Stimulated activated CD8-positive, alpha-beta memory T cell treated with anti-CD3 and anti-CD28 coated beads, Interleukin-4, amount 100 ng/mL, for 48 hours (primary cell): ENCODE measurements around the gene RTN3.
"Not testable (repeated sequence)": the region's sequence is repeated elsewhere in the genome, so short reads cannot be mapped to it uniquely, and the experiment has no call there.

Source experiments
- DNase-seq: peaks from one replicate; pipeline ENCODE4 v3.0.0-alpha.2; 2020

RTN3 gene

DNA sequence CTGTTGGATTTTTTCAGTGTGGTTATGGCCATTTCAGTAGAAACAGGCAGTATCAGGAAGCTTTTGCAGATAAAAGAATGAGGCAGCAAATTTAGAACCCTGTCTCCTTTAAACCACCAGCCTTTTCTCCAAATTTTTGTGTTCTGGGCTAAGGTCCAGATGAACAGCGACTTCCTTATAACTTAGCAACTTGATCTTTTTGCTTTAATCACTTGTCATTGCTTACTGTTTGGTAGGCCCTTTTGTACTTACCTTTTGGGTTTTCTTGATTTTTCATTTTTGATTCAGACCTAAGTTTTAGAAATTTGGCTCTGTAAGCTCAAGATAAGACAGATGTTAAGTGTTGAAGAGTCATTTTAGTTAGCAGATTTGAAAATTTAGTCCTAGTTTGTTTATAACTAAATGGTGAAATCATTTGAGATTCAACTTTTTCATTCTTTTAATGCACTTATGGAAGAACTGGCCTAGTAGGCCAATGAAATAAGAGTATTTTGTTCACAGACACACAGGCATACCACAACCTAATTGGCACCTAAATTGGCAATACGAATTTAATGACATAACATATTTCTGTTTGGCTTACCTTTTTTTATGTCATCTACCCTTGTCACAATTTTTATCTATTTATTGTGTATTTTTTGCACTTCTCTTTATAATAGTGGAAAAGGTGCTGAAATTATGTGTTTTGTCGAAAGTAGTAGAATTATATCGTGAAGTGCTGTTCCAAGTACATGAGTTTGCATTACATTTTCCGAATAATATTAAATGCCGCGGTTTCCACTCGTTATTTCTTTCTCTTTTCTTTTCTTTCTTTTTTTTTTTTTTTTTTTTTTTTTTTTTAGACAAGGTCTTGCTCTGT, 2.1 kb downstream of the RTN3 start:
- DNase-seq = no peak

DNA sequence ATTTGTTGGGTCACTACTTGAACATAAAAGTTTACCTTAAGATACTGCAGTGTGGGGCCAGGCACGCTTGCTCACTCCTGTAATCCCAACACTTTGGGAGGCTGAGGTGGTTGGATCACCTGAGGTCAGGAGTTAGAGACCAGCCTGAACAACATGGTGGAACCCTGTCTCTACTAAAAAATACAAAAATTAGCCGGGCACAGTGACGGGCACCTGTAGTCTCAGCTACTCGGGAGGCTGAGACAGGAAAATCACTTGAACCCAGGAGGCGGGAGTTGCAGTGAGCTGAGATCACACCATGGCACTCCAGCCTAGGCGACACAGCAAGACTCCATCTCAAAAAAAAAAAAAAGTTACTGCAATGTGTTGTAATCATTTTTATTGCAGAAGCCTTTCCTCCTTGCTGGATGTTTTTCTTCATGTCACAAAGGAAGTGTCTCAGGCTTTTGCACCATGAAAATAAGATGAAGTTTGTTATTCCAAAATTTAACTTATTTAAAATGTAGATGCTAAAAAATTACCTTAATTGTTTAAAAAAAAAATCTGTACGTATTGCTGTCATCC, 3.9 kb downstream of the RTN3 start:
- not testable (repeated sequence) for DNase-seq

DNA sequence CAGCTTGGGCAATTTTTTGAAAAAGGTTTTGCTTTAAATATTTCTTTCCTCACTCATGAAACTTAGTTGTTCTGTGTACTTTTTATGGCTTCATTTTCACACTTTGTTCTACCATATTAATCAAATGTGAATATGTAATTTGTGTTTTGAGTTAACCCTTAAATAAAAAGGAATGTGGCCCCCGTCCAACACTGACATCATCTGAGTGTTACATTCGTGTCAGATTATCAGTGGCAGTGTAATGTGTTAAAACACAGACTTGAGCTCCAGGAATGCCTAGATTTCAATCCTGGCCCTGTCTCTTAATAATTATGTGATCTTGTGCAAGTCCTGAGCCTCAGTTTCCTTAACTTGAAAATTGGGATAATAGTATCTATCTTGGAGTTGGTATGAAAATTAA, 5.6 kb downstream of the RTN3 start:
- no peak for DNase-seq

DNA sequence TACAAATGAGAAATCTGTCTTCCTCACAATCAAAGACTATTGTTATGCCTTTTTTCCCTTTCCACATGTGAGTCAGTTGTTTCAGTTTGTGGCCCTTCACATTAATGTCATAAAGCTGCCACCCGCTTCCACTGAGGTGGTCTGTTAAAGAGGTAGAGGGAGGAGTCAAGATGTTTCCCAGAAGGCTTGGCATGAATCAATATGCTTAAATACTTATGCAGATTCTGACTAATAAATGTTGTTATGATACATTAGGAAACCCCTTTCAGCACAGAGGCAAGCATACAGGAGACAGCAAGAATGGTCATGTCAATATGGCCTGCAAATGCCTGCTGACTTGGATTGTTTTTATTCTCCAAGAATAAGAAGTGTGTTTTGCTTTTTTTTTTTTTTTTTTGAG, 6.5 kb downstream of the RTN3 start:
- peak; percentile 38 for DNase-seq

DNA sequence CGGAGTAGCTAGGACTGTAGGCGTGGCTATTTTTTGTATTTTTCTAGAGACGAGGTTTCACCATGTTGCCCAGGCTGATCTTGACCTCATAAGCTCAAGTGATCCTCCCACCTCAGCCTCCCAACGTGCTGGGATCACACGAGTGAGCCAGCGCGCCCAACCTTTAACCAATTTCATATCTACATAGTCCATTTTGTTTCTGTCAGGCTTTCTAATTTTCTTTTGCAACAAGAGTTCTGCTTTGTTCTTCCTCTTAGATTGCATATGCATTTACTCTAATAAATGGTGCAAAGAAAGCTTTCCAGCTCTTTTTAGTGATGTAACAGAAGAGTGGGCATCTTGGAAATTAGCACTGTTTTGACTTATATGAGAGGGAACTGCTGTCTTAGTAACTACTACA, 13.3 kb downstream of the RTN3 start:
- DNase-seq = no peak

DNA sequence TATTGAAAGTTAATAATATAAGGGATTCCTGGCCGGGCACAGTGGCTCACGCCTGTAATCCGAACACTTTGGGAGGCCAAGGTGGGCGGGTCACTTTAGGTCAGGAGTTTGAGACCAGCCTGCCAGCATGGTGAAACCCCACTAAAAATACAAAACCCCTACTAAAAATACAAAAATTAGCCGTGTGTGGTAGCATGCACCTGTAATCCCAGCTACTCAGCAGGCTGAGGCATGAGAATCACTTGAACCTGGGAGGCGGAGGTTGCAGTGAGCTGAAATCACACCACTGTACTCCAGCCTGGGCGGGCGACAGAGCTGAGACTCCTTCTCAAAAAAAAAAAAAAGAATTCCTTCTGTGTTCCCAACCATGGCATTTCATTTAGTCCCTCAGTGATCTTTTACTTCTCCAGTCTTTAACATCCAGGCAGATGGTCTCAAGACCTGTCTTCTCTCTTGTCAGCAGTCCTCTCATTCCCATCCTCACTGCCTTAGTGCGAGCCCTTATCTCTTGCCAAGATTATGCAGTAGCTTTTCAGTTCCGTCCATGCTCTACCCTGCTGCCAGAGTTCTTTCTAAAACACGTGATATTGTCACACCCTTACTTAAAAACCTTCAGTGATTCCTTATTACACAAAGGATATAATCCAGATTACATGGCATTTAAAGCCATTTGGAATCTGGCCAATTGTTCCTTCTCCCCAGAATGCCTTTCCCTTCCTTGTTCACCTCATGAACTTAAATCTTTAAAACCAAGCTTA, 17.9 kb downstream of the RTN3 start:
- DNase-seq = no peak

DNA sequence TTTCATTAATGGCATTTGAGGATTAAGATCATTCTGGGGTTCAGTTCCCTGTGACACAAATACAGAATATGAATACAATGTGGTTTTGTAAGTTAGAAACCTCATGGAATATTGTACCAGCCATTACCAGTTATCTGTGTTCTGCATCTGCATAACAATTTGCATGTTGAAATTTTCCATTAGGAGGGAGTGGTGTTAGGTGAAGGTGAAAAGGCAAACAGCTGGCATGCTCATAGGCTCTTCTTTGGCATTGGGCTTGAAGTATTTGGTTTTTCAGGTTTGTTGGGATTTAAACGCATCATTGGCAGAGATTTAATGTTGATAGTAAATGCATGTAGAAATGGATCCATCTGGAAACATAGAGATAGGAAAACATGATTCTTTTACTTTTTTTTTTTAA, 18.6 kb downstream of the RTN3 start:
- no peak for DNase-seq

DNA sequence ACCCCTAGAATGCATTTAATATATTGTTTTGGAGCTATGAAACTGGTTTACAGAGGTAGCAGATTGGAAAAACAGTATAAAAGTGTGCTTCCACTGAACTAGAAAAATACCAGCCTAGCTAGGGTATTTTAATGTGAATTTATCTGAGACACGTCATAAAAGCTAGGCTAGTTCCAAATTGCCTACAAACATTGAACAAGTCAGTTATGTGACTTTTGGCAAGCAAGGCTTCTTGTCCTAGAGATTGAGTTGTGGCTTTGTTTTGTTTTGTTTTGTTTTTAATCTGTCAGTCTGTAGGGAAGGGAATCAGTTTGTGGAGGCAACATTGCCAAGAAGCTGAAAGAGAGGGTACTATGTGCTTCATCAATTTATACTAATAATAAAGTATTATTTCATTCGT, 24.2 kb downstream of the RTN3 start:
- DNase-seq = no peak

DNA sequence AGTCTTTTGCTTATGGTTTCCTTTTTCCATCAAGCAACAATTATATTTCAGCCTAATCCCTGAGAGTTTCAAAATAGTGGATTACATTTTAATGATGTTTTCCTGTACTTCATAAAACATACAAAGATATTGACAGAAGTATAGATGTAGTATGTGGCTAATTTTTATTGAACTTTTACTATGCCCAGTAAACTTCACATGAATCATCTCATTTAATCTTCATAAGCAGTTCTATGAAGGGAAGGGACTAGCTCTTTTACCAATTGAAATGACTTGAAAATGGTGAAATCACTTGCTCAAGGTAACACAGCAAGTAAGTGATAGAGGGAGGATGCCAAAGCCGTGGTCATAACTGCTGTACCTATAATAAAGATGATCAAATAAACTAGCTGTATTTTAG, 27.5 kb downstream of the RTN3 start:
- no peak for DNase-seq

DNA sequence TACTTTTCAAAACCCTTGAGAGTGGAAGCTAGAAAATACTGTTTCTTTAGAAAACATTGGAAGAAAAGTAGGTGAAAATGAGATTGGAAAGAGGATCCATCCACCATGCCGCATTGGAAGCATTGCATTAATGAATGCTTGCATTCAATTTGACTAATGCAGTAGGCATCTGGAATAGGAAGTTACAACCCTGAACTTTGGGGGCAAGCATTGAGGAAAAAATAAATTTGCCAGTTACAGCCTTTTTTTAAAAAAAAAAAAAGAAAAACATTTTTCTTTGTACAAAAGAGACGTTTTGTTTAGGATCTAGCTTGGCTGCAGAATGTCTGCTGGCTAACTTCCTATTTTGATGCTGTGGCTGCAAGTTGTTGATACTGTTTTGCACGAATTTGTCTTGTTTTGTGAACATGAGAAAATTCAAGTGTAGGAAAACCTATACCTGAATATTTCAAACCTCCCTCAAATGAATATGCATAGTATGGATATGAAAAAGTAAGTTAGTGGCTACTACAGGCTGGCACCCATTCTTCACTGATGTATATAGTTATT, 28.1 kb downstream of the RTN3 start:
- no peak for DNase-seq

DNA sequence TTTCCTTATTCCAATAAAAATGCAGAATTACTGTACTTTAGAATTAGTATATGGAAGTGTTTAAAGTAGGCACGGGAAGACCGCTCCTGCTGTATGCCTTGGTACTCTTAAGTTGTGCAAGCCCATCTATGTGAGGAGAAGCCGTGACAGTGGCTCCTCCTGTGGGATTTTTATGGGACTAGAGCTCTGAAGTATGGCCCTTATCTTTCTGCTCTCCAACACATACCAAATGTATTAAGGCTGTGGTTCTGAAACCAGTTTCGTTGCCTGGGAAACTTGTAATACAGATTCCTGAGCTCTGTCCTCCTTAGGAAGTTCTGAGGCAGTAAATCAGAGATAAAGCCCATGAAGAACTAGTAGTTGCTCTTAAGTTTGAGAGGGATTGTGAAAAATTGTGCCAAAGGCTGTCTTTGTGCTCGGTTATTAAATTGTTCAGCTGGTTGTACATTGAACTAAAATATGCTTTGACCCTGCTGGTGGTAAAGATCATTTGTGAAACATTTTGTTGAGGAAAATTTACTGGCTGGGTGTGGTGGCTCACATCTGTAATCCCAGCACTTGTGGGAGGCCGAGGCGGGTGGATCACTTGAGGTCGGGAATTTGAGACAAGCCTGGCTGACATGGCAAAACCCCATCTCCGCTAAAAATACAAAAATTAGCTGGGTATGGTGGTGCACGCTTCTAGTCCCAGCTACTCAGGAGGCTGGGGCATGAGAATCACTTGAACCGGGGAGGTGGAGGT, 29.3 kb downstream of the RTN3 start:
- DNase-seq = no peak

DNA sequence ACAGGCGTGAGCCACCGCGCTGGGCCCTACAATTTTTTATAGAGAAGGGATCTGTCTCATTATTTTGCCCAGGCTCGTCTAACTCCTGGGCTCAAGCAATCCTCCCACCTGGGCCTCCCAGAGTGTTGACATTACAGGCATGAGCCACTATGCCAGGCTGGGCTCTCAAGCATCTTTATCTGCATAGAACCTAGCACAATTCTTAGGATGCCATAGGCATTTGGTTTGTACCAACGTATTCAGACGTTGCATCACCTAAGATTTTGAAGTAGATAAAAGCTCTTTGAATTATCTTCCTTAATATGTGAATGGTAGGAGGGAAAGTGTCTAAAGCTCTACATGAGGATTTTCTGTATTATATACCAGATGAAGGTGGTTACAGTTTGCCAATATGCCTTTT, 30.5 kb downstream of the RTN3 start:
- DNase-seq = no peak

DNA sequence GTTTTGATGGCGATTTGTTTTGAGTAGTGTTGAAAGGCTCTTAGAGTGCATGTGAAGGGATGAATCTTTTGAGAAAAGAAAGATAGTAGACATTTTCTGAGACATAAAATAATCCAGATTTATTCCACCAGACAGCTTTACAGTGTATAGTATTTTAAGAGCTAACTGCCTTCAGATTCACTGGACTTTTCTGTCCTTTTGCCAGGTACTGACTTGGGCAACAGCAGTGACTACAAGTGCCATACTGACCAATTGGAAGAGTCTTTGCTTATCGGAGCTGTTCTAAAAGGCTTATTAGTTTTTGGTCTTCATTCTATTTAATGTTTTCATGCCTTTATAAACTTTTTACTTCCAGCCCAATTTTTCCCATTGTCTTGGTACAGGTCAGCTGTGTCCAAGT, 32.5 kb downstream of the RTN3 start:
- no peak for DNase-seq

DNA sequence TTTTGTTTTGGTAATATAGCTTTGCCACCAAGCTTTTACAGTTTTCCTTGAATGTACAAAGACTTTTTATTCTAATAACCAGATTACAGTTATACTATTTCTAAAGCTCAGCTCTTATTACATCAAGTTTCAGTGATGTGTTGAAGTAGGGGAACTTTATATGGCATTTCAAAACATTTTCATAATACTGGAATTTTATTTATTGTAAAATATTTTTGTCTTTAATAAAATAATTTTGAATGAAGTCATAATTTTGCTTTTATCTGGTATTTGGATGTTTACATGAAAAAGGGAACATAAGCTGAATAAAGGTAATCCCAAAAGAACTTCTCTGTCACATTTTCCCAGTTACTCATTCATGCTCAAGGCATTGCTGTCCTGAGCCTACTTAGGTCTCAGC, 34.7 kb downstream of the RTN3 start:
- DNase-seq = no peak

DNA sequence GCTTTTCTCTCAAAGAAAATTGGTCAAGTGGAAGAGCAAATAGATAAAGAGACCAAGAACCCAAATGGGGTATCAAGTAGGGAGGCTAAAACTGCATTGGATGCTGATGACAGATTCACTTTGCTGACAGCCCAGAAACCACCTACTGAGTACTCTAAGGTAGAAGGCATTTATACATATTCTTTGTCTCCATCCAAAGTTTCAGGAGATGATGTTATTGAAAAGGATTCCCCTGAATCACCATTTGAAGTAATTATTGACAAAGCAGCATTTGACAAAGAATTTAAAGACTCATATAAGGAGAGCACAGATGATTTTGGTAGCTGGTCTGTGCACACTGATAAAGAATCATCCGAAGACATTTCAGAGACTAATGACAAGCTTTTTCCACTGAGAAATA, 37.7 kb downstream of the RTN3 start:
- DNase-seq = no peak

DNA sequence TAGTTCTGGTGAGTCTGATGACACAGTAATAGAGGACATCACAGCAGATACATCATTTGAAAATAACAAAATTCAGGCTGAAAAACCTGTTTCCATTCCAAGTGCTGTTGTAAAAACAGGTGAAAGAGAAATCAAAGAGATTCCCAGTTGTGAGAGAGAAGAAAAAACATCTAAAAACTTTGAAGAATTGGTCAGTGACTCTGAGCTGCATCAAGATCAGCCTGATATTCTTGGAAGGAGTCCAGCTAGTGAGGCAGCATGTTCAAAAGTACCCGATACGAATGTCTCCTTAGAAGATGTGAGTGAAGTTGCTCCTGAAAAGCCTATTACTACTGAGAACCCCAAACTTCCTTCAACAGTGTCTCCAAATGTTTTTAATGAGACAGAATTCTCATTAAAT, 38.7 kb downstream of the RTN3 start:
- no peak for DNase-seq

DNA sequence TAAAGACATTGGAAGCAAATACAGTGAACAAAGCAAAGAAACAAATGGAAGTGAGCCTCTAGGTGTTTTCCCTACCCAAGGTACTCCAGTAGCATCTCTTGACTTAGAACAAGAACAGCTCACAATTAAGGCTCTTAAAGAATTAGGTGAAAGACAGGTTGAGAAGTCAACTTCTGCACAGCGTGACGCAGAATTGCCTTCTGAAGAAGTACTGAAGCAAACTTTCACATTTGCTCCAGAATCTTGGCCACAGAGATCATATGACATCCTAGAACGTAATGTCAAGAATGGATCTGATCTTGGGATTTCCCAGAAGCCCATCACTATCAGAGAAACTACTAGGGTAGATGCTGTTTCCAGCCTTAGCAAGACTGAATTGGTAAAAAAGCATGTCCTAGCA, 39.3 kb downstream of the RTN3 start:
- no peak for DNase-seq

DNA sequence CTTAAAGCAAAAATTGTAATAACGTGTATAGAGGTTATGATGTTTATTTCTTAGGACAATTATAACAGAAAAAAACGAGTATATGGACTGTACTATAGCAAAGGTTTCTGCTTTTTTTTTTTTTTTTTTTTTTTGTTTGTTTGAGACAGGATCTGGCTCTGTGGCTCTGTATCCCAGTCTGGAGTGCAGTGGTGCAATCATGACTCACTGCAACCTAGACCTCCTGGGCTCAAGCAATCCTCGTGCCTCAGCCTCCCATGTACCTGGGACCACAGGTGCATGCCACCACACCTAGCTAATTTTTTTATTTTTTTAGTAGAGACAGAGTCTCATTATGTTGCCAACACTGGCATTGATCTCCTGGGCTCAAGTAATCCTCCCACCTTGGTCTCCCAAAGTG, 48.0 kb downstream of the RTN3 start:
- DNase-seq = no peak

DNA sequence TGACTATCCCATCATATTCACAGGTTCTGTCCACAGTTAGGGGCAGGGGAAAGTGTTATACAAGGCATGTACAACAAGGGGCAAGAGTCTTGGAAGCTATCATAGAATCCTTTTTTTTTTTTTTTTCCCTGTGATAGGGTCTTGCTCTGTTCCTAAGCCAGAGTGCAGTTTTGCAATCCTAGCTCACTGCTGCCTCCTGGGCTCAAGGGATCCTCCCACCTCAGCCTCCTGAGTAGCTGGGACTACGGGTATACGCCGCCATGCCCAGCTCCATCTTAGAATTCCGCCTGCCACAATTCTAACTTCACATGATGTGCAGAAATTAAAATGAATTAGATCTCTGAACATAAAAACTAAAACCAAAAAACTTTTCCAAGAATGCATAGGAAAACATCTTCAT, 55.6 kb downstream of the RTN3 start:
- no peak for DNase-seq

DNA sequence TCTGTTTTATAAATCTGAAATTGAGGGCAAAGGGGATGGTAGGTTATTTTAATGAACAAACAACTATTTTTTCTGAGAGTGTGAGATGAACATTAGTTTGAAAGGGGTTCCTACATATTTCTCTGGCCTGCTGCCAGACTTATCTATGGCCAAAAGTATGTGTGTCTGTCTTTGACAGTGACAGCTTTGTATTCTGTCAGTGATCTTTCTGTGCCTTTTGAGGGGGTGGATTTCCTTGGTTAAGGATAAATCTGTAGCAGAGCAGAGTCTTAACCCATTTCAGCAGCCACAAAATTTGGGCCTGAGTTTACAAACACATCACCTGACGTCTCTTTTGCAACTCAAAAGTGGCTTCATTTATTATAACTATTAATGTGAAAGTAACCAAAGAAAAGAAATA, 56.4 kb downstream of the RTN3 start:
- DNase-seq = no peak

DNA sequence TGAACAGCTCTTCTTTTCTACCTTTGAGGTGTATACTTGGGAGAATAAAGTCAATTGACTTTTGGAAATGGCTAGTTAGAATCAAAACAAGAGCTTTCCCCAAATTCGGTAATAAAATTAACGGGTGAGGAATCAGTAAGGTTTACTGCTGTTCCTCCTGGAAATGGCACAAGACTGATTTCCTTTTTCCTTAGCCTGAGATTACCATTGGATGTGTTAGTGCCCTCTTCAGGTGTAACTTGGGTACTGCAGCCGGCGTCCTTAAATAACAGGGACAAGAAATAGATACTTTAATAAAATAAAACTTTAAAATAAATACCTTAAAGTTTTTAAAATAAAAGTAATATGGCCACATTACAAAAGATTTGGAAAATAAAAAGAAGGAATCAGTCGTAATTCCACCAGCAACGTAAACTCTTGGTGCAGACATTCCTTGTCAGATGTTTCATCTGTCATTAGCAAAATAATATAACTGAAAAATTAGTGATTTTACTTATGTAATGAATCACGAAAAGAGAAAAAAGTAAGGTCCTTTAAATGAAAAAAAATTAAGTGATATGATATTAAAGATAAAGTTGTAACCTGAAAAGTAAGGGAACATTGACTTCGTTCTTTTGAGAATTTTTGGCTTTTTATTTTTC, 57.5 kb downstream of the RTN3 start:
- peak; percentile 82 for DNase-seq

DNA sequence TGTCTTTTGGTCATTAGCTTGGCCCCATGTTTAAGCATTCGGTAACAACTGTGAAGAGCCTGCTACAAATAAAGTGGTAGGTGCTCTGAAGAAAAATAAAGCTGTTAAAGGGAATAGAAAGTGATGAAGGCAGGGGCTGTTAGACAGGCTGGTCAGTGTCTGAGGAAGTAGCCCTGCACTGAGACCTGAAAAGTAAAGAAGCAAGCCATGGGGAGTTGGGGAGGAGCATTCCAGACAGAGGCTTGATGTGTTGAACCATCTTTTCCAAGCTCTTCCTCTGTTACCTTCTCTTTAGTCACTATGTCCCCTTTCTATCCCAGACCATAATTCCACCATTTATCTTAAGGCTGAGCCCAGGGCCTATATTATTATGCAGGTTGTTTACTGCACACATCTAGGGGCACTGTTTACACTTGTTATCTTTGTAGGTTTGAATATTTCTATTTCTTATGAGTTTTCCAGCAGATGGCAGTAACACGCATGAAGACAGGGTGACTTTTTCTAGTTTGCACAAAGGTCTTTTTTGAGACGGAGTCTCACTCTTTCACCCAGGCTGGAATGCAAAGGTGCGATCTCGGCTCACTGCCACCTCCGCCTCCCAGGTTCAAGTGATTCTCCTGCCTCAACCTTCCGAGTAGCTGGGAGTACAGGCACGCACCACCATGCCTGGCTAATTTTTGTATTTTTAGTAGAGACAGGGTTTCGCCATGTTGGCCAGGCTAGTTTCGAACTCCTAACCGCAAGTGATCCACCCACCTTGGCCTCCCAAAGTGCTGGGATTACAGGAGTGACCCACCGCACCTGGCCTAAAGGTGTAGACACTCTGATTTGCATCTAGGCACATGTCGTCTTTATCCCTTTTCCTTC, 64.2 kb downstream of the RTN3 start:
- no peak for DNase-seq
